Measurements from ENCODE around the gene ASAP2. TPM values are rescaled to one million over a fixed set of nuclear protein-coding genes. Genes with fewer than 3 reads are reported as not detected.

ASAP2 gene
- total RNA-seq, 1 donor from 2014 or later = 60.7 TPM

- no peak overlapping the region for H3K4me3 Mint-ChIP-seq (ENCODE audit: unreplicated experiment)
- no peak overlapping the region for H3K27ac Mint-ChIP-seq (ENCODE audit: unreplicated experiment)
- no peaks in the 10 kb centered on the region for H3K4me1 Mint-ChIP-seq (ENCODE audit: low read depth)
- no peak for TF ChIP-seq CTCF (IDR thresholded peaks at IDR 0.05)
- DNase-seq (ENCODE audit: low spot score) = no peak
- H3K36me3 Mint-ChIP-seq (ENCODE audit: low read depth) = peaks cover 55% of the 10 kb centered on the region
- H3K9me3 Mint-ChIP-seq (ENCODE audit: low read depth) = no peaks in the 10 kb centered on the region
- H3K27me3 Mint-ChIP-seq (ENCODE audit: low read depth) = no peaks in the 10 kb centered on the region
Observed at GRCh38 chr2:9355270-9355669, 148.7 kb downstream of the ASAP2 start.

- Mint-ChIP-seq H3K27me3 (ENCODE audit: low read depth) (no peaks in the 10 kb centered on the region), H3K27ac (ENCODE audit: unreplicated experiment) (no peak overlapping the region), H3K36me3 (ENCODE audit: low read depth) (peaks cover 53% of the 10 kb centered on the region), H3K4me3 (ENCODE audit: unreplicated experiment) (no peak overlapping the region), H3K9me3 (ENCODE audit: low read depth) (no peaks in the 10 kb centered on the region), H3K4me1 (ENCODE audit: low read depth) (peaks cover 3% of the 10 kb centered on the region)
- no peak for TF ChIP-seq CTCF (IDR thresholded peaks at IDR 0.05)
- no peak for DNase-seq (ENCODE audit: low spot score)
Observed at GRCh38 chr2:9355716-9356115, 149.1 kb downstream of the ASAP2 start.

- Mint-ChIP-seq H3K27me3 (ENCODE audit: low read depth) (no peaks in the 10 kb centered on the region), H3K27ac (ENCODE audit: unreplicated experiment) (no peak overlapping the region), H3K4me1 (ENCODE audit: low read depth) (peaks cover 9% of the 10 kb centered on the region), H3K4me3 (ENCODE audit: unreplicated experiment) (no peak overlapping the region), H3K9me3 (ENCODE audit: low read depth) (no peaks in the 10 kb centered on the region), H3K36me3 (ENCODE audit: low read depth) (peaks cover 50% of the 10 kb centered on the region)
- no peak for TF ChIP-seq CTCF (IDR thresholded peaks at IDR 0.05)
- DNase-seq (ENCODE audit: low spot score) = no peak
Observed at GRCh38 chr2:9356261-9356660, 149.6 kb downstream of the ASAP2 start.

GRCh38 chr2:9358846-9359245 is 152.2 kb downstream of the ASAP2 start:
- H3K27ac Mint-ChIP-seq (ENCODE audit: unreplicated experiment) = no peak overlapping the region
- no peaks in the 10 kb centered on the region for H3K27me3 Mint-ChIP-seq (ENCODE audit: low read depth)
- no peak for TF ChIP-seq CTCF (IDR thresholded peaks at IDR 0.05)
- H3K9me3 Mint-ChIP-seq (ENCODE audit: low read depth) = no peaks in the 10 kb centered on the region
- no peak overlapping the region for H3K4me3 Mint-ChIP-seq (ENCODE audit: unreplicated experiment)
- peaks cover 9% of the 10 kb centered on the region for H3K4me1 Mint-ChIP-seq (ENCODE audit: low read depth)
- peaks cover 36% of the 10 kb centered on the region for H3K36me3 Mint-ChIP-seq (ENCODE audit: low read depth)
- DNase-seq (ENCODE audit: low spot score) = no peak

- H3K27me3 Mint-ChIP-seq (ENCODE audit: low read depth) = no peaks in the 10 kb centered on the region
- peaks cover 12% of the 10 kb centered on the region for H3K4me1 Mint-ChIP-seq (ENCODE audit: low read depth)
- no peak for DNase-seq (ENCODE audit: low spot score)
- no peak for TF ChIP-seq CTCF (IDR thresholded peaks at IDR 0.05)
- H3K36me3 Mint-ChIP-seq (ENCODE audit: low read depth) = peaks cover 37% of the 10 kb centered on the region
- no peaks in the 10 kb centered on the region for H3K9me3 Mint-ChIP-seq (ENCODE audit: low read depth)
- no peak overlapping the region for H3K27ac Mint-ChIP-seq (ENCODE audit: unreplicated experiment)
- no peak overlapping the region for H3K4me3 Mint-ChIP-seq (ENCODE audit: unreplicated experiment)
Observed at GRCh38 chr2:9359463-9359862, 152.9 kb downstream of the ASAP2 start.

All from chondrocyte (in vitro differentiated cells).